LNCaP clone FGC (cell line): Measurements from ENCODE around the gene IST1.
"Not testable (repeated sequence)": the region's sequence is repeated elsewhere in the genome, so short reads cannot be mapped to it uniquely, and the experiment has no call there.

Source experiments
- DNase-seq: peaks from one replicate; pipeline ENCODE4 v3.0.0-alpha.2; 2011; ENCODE audit warnings: low read depth
- H3K4me3 ChIP-seq: 2 replicates; pipeline ENCODE4 v1.5.1; 2011; ENCODE audit warnings: mild to moderate bottlenecking, low read depth, low read length, control low read depth
- CTCF ChIP-seq: IDR thresholded peaks from 2 replicates; pipeline ENCODE4 v1.5.1; 2012; ENCODE audit warnings: mild to moderate bottlenecking; ENCODE audit not compliant: control insufficient read depth, insufficient read depth; ENCODE audit errors: extremely low read depth

IST1 gene

GRCh38 chr16:71902656-71903365 is 7.5 kb downstream of the IST1 start:
- no peak for DNase-seq
- H3K4me3 ChIP-seq = no peak overlapping the region
- no peak for TF ChIP-seq CTCF

- no peak overlapping the region for H3K4me3 ChIP-seq
- TF ChIP-seq CTCF = no peak
- no peak for DNase-seq
Observed at GRCh38 chr16:71903608-71904007, 8.3 kb downstream of the IST1 start.

- TF ChIP-seq CTCF = no peak
- no peak for DNase-seq
- H3K4me3 ChIP-seq = no peak overlapping the region
Observed at GRCh38 chr16:71904239-71904638, 8.9 kb downstream of the IST1 start.

GRCh38 chr16:71905765-71906164 is 10.4 kb downstream of the IST1 start:
- not testable (repeated sequence) for DNase-seq, H3K4me3 ChIP-seq

DNA sequence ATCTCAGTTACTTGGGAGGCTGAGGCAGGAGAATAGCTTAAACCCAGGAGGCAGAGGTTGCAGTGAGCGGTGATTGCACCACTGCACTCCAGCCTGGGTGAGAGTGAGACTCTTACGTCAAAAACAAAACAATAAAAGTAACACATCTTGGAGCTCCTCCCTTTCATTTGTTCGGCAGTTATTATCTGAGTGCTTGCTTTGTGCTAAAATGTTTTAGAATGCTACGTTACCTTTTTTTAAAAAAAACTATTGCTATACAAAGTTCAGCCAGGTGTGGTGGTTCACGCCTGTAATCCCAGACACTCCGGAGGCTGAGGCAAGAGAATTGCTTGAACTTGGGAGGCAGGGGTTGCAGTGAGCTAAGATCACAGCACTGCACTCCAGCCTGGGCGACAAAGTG is 15.8 kb downstream of the IST1 start:
- no peak overlapping the region for H3K4me3 ChIP-seq
- DNase-seq = no peak
- no peak for TF ChIP-seq CTCF

GRCh38 chr16:71912534-71913275 is 17.4 kb downstream of the IST1 start:
- DNase-seq = no peak

DNA sequence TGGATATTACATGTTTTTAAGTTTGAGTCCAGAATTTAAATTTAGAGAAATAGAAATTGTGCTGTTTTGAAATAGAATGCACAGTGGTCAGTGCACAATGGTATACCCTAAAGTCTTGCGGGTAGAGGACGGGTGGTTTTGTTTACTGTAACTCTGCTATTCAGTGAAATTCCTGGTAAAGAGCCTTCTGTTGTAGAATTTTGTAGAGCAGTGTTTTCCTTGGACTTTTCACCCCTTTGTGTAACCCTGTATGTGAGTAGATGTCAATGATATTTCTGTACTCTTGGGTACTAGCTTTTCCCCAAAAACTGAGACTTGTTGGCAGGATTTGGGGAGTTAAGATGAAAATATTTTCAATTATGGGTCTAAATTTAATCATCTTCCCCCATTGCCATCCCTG is 19.5 kb downstream of the IST1 start:
- no peak for DNase-seq
- TF ChIP-seq CTCF = no peak
- H3K4me3 ChIP-seq = no peak overlapping the region

More at GRCh38 chr16:71912534-71913275, 17.4 kb downstream of the IST1 start:
- TF ChIP-seq CTCF = no peak
- no peak overlapping the region for H3K4me3 ChIP-seq
